Measurements from ENCODE around the gene VPS51.

The VPS51 gene

DNA sequence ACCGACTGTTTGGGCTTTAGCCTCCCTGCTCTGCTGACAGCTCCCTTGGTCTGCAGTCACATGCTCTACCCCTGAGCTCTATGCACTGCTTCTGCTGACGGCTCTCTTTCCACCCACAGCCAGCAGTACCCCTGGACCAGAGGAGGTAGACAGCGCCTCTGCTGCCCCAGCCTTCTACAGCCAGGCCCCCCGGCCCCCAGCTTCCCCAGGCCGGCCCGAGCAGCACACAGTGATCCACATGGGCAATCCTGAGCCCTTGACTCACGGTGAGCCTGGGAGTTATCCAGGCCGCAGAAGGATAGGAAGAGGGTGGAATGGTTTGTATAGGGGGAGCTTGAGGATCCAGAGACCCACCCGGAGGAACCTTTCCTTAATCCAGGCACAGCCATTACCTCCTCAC is 9.2 kb upstream of the VPS51 start:
- Histone ChIP-seq H3K4me3 (ENCODE audit: severe bottlenecking) (no peak overlapping the region), H3K36me3 (ENCODE audit: low read depth) (peaks cover 37% of the 10 kb centered on the region), H3K4me1 (ENCODE audit: insufficient read depth, poor library complexity, severe bottlenecking) (peaks cover 13% of the 10 kb centered on the region), H3K27me3 (ENCODE audit: insufficient read depth, poor library complexity, severe bottlenecking) (no peaks in the 10 kb centered on the region), H3K27ac (ENCODE audit: poor library complexity, severe bottlenecking) (no peak overlapping the region), H3K9me3 (ENCODE audit: severe bottlenecking) (no peaks in the 10 kb centered on the region)
- ATAC-seq (ENCODE audit: low read depth) (no peak), DNase-seq (ENCODE audit: low spot score) (no peak)
- TF ChIP-seq, protein P1, sequence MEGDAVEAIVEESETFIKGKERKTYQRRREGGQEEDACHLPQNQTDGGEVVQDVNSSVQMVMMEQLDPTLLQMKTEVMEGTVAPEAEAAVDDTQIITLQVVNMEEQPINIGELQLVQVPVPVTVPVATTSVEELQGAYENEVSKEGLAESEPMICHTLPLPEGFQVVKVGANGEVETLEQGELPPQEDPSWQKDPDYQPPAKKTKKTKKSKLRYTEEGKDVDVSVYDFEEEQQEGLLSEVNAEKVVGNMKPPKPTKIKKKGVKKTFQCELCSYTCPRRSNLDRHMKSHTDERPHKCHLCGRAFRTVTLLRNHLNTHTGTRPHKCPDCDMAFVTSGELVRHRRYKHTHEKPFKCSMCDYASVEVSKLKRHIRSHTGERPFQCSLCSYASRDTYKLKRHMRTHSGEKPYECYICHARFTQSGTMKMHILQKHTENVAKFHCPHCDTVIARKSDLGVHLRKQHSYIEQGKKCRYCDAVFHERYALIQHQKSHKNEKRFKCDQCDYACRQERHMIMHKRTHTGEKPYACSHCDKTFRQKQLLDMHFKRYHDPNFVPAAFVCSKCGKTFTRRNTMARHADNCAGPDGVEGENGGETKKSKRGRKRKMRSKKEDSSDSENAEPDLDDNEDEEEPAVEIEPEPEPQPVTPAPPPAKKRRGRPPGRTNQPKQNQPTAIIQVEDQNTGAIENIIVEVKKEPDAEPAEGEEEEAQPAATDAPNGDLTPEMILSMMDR (IDR thresholded peaks at IDR 0.05; ENCODE audit: poor library complexity, severe bottlenecking): no peak

DNA sequence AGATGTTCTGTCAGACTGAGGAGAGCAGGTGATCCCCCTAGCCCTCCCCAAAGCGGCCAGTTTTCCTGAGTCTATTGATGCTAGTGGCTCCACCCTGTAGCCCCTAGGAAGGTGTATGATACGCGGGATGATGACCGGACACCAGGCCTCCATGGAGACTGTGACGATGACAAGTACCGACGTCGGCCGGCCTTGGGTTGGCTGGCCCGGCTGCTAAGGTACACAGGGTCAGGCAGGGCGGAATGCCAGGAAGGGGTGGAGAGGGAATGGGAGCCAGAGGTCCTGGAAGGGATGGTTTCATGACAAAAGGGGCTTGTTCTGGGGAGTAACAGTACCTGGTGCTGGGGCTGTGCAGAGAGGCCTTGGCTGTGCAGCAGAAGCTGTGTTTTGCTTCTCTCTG is 8.8 kb upstream of the VPS51 start:
- peaks cover 33% of the 10 kb centered on the region for H3K36me3 ChIP-seq (ENCODE audit: low read depth)
- TF ChIP-seq, protein P1 (IDR thresholded peaks at IDR 0.05; ENCODE audit: poor library complexity, severe bottlenecking): no peak
- H3K27ac ChIP-seq (ENCODE audit: poor library complexity, severe bottlenecking): no peak overlapping the region
- no peaks in the 10 kb centered on the region for H3K27me3 ChIP-seq (ENCODE audit: insufficient read depth, poor library complexity, severe bottlenecking)
- no peaks in the 10 kb centered on the region for H3K9me3 ChIP-seq (ENCODE audit: severe bottlenecking)
- peaks cover 13% of the 10 kb centered on the region for H3K4me1 ChIP-seq (ENCODE audit: insufficient read depth, poor library complexity, severe bottlenecking)
- H3K4me3 ChIP-seq (ENCODE audit: severe bottlenecking): no peak overlapping the region
- ATAC-seq (ENCODE audit: low read depth): no peak
- no peak for DNase-seq (ENCODE audit: low spot score)

DNA sequence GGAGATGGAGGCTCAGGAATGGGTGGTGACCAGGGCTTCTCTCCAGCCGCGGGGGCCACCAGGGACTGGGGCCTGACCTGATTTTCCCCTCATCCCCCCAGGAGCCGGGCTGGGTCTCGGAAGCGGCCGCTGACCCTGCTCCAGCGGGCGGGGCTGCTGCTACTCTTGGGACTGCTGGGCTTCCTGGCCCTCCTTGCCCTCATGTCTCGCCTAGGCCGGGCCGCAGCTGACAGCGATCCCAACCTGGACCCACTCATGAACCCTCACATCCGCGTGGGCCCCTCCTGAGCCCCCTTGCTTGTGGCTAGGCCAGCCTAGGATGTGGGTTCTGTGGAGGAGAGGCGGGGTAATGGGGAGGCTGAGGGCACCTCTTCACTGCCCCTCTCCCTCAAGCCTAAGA is 8.2 kb upstream of the VPS51 start:
- Histone ChIP-seq H3K27ac (ENCODE audit: poor library complexity, severe bottlenecking) (no peak overlapping the region), H3K9me3 (ENCODE audit: severe bottlenecking) (no peaks in the 10 kb centered on the region), H3K36me3 (ENCODE audit: low read depth) (peaks cover 27% of the 10 kb centered on the region), H3K27me3 (ENCODE audit: insufficient read depth, poor library complexity, severe bottlenecking) (no peaks in the 10 kb centered on the region), H3K4me3 (ENCODE audit: severe bottlenecking) (no peak overlapping the region), H3K4me1 (ENCODE audit: insufficient read depth, poor library complexity, severe bottlenecking) (peaks cover 8% of the 10 kb centered on the region)
- TF ChIP-seq, protein P1 (IDR thresholded peaks at IDR 0.05; ENCODE audit: poor library complexity, severe bottlenecking): no peak
- ATAC-seq (ENCODE audit: low read depth): no peak
- DNase-seq (ENCODE audit: low spot score): no peak

DNA sequence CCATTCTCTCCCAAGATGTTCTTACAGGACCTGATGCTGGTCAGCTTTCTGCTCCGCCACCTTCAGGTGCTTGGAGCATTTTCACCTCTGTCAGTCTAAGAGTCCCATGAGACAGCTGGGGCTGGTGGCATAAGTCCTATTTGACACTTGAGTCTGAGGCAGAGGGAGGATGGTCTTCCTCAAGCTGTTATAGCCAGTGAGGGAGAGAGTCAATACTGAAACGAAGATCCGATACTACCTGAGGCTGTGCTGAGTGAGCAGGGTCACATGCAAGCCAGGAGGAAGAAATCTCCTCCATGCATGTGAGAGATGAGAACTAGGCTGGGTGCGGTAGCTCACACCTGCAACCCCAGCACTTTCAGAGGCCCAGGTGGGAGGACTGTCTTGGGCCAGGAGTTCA is 6.4 kb upstream of the VPS51 start:
- Histone ChIP-seq H3K27ac (ENCODE audit: poor library complexity, severe bottlenecking) (no peak overlapping the region), H3K27me3 (ENCODE audit: insufficient read depth, poor library complexity, severe bottlenecking) (no peaks in the 10 kb centered on the region), H3K4me1 (ENCODE audit: insufficient read depth, poor library complexity, severe bottlenecking) (peaks cover 6% of the 10 kb centered on the region), H3K4me3 (ENCODE audit: severe bottlenecking) (no peak overlapping the region), H3K9me3 (ENCODE audit: severe bottlenecking) (no peaks in the 10 kb centered on the region), H3K36me3 (ENCODE audit: low read depth) (peaks cover 23% of the 10 kb centered on the region)
- TF ChIP-seq, protein P1 (IDR thresholded peaks at IDR 0.05; ENCODE audit: poor library complexity, severe bottlenecking): no peak
- DNase-seq (ENCODE audit: low spot score): no peak
- no peak for ATAC-seq (ENCODE audit: low read depth)

DNA sequence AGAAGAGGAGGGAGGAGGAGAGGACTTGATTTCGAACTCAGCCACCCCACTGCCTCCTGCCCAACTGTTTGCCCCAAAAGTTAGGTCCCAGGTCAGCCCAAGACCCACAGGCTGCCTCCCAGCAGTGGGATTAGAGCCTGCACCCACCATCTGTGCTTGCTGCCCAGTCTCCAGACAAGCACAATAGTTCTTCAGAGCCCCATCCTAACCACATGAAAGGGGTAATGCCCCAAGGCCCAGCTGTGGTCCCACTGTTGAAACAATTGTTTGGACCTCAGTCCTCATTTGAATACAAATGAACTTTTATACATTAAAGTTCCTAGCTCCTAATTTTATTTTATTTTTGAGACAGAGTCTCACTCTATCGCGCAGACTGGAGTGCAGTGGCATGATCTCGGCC is 5.4 kb upstream of the VPS51 start:
- Histone ChIP-seq H3K27ac (ENCODE audit: poor library complexity, severe bottlenecking) (no peak overlapping the region), H3K4me3 (ENCODE audit: severe bottlenecking) (no peak overlapping the region), H3K4me1 (ENCODE audit: insufficient read depth, poor library complexity, severe bottlenecking) (no peaks in the 10 kb centered on the region), H3K36me3 (ENCODE audit: low read depth) (peaks cover 17% of the 10 kb centered on the region), H3K27me3 (ENCODE audit: insufficient read depth, poor library complexity, severe bottlenecking) (no peaks in the 10 kb centered on the region), H3K9me3 (ENCODE audit: severe bottlenecking) (no peaks in the 10 kb centered on the region)
- no peak for ATAC-seq (ENCODE audit: low read depth)
- TF ChIP-seq, protein P1 (IDR thresholded peaks at IDR 0.05; ENCODE audit: poor library complexity, severe bottlenecking): no peak
- no peak for DNase-seq (ENCODE audit: low spot score)
